VCaP (cell line): Measurements from ENCODE around the gene ALOXE3.
A peak's percentile ranks its signal among the peaks of the same experiment; 100 is the strongest.

Source experiments
- H3K27ac ChIP-seq: fragments of 450-650 bp; 2 replicates; pipeline ENCODE4 v1.5.1; 2017
- CTCF ChIP-seq: fragments of 450-650 bp; conservative IDR thresholded peaks from 2 replicates; pipeline ENCODE4 v1.5.1; 2017; ENCODE audit warnings: mild to moderate bottlenecking, moderate library complexity

Gene ALOXE3

GRCh38 chr17:8122422-8122923 is 4.2 kb upstream of the ALOXE3 start:
- no peak for TF ChIP-seq CTCF
- peak overlapping the region; percentile 43; the same call in 1 of the 2 replicates for H3K27ac ChIP-seq

- H3K27ac ChIP-seq, result peak overlapping the region; percentile 43; the same call in 1 of the 2 replicates
- TF ChIP-seq CTCF, result peak; percentile 48
Observed at GRCh38 chr17:8121681-8122421, 3.5 kb upstream of the ALOXE3 start.

- no peak for TF ChIP-seq CTCF
- peak overlapping the region; percentile 43; the same call in 1 of the 2 replicates for H3K27ac ChIP-seq
Observed at GRCh38 chr17:8121407-8121680, 3.0 kb upstream of the ALOXE3 start.

- peak overlapping the region; percentile 43 for H3K27ac ChIP-seq
- TF ChIP-seq CTCF, result peak; percentile 21; the same call in 1 of the 2 replicates
Observed at GRCh38 chr17:8120520-8121406, 2.4 kb upstream of the ALOXE3 start.

- peak overlapping the region; percentile 65 for H3K27ac ChIP-seq
- TF ChIP-seq CTCF, result no peak
Observed at GRCh38 chr17:8119581-8120519, 1.5 kb upstream of the ALOXE3 start.

- TF ChIP-seq CTCF, result peak; percentile 86
- H3K27ac ChIP-seq, result peak overlapping the region; percentile 65
Observed at GRCh38 chr17:8118769-8119580, 661 bp upstream of the ALOXE3 start.
